Activated CD8-positive, alpha-beta memory T cell treated with anti-CD3 and anti-CD28 coated beads, Interleukin-2, amount 50 U/mL, for 24 hours (primary cell): ENCODE results near the gene SEMA3C.

Source experiments
- DNase-seq: peaks from one replicate; pipeline ENCODE4 v3.0.0-alpha.2; 2020; ENCODE audit errors: extremely low read depth

SEMA3C gene

GRCh38 chr7:80918909-80919721, at the start of gene SEMA3C:
Gene SEMA3C, minus strand, starts transcription at chr7:80919051. Its CDS starts 2,270 bp downstream, at chr7:80916781.
- DNase-seq: no peak

- no peak for DNase-seq
These were observed 49.8 kb upstream of the SEMA3C start for GRCh38 chr7:80968606-80969005.

DNA sequence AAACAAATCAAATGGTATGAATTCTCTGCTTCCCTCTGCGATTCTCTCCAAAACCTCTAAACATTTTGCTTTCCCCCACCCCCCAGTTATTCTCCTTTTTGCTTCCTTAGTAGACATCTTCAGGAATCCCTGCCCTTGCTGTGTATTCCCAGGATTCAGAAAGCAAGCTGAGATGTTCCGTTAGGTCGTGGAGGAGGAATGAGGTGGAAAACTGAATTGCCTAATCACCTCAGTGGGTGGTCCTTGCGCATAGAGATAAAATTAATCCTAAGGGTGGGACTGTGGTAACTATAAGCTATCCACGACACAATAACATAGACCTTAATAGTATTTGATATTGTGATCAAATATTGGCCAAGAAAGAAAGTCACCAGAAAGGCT, 49.1 kb upstream of the SEMA3C start:
- no peak for DNase-seq

GRCh38 chr7:80967071-80967916, 48.4 kb upstream of the SEMA3C start:
- DNase-seq: no peak

GRCh38 chr7:80960244-80960795, 41.5 kb upstream of the SEMA3C start:
- DNase-seq: no peak

DNA sequence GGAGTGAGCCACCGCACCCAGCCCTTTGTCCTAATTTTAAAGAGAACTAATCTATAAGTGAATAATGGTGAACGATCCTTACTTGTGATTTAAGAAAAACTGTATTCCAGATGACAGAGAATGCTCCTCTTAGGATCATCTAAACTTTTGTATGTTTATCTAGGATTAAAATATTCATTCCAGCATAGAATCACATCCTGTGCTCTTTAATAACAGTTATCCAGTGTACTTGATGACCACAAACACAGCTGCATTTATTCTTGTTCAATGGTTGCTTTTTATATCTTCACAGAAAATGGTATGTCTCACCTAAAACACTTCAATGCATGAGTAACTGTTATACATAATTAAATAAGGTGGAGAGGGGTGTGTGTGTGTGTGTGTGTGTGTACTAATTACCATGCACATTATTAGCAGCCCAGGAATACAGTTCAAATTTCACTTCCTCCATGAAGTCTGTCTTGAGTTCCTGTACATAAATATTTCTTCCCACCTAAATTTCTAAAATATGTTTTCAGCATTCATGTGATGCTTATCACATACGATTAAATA, 38.5 kb upstream of the SEMA3C start:
- no peak for DNase-seq

DNA sequence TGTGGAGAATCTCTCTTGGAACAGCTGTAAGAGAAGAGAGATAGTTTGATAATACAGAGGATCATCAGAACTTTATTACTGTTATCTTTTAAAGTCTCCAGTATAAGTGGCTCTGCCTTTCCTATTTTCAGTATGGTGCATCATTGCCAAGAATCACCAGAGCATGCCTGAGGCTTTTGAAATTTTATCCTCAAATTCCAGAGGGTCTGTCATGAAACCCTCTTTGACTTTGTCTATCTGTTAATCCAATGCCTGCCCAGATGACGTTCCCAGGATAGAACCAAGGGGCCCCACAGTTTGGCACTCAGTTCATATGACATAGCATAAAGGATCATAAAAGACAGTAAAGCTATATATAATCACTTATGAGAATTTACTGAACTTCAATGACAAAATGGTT, 35.3 kb upstream of the SEMA3C start:
- DNase-seq: no peak

DNA sequence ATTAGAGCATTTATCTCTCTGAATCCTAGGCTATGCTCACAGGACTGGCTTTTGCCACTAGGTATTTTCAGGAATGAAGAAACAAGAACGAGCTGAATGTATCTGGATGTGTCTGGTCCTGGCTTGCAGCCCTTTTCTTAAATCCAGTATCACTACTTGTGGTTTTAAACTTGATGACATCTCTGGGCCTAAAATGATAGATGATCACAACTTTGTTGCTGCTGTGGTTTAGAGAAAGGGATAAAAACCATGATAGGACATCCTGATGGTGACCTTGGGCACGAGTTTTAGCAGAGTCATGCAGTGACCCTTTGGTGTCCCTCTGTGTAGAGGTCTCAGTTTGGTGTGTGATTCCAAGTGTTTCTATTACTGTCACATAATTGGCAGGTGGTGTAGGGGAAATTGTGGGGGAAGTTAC, 31.7 kb upstream of the SEMA3C start:
- no peak for DNase-seq

- no peak for DNase-seq
These were observed 30.6 kb upstream of the SEMA3C start for GRCh38 chr7:80949449-80949848.

DNA sequence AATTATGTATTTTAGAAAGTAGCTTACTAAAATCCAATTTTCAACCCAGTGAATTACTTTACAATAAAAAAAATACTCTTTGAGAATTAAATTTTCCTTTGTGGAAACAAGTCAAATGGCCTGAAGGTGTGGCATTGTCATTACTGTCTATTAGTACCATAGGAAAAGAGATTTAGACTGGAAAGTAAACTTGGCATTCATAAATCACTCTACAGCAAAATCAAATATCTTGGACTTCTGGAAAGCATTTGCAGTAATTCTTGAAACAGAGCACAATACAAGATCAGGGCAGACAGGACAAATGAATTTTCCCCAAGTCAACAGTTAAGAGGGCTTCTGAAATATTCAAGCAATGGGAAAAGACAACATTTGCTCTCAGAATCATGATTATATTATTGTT, 28.0 kb upstream of the SEMA3C start:
- DNase-seq: no peak

- DNase-seq: no peak
These were observed 27.1 kb upstream of the SEMA3C start for GRCh38 chr7:80945976-80946375.

- no peak for DNase-seq
These were observed 24.5 kb upstream of the SEMA3C start for GRCh38 chr7:80943342-80943741.

DNA sequence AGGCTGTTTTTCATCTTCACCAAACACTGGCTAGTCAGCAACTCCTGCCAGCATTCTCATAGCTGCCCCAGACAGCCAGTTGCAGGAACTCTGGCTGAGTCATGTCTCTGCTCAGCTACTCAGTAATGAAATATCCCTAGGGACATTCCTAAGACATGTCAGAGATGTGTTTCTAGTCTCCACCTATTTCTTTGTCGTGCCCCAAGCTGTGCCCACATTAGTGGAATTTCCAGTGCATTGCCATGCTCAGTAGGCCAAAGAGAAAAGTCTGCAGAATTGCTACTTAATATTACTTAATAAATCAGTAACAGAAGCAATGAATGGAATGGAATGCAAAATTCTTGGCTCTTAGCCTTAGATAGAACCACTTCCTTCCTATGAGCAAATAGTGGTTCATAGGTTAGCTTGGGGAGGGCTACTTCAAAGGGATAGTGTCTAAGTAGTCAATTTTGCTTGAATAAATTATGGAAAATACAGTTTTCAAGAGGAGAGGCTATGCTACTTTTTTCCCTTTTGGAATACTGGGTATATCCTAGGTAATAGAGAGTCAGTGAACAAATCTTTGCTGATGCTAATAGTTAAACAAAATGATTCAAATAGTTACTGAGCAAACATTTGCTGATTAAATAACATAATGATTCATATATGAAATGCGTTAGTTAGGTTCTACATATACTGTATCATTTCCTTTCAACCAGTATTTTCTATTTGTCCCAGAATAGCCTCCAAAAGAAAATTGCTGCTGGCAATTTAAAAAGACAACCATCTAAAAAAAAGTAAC, 23.6 kb upstream of the SEMA3C start:
- DNase-seq: no peak

GRCh38 chr7:80941208-80941758, 22.4 kb upstream of the SEMA3C start:
- no peak for DNase-seq

DNA sequence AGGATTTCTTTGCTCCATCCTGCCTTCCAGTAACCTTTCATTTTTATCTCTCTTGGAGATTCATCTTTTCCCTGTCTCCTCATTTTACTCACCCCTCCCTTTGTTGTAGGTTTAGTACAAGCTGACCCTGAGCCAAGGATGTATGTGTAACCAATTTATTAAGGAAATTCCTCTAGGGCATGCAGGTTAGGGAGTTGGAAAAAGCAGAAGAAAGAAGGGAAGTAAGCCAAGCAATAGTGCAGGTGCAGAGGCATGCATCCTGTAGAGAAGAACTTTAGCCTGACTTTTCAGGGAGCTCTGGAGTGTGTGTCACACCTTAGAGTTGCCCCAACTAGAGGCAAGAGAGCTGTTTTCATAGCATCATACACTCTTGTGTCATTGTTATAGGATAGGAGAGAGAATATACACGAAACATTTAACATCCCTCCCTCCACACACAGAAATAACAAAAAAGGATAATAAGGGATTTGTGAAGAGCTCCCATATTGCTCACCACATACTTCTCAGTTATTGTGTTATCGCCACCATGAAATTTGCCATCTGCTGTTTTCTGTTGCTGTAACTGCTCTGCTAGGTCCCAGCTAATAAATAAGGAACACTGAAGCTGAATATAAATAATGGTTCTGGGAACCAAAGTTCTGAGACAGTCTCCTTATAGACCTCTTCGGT, 21.8 kb upstream of the SEMA3C start:
- no peak for DNase-seq

GRCh38 chr7:80937336-80937735, 18.5 kb upstream of the SEMA3C start:
- no peak for DNase-seq

DNA sequence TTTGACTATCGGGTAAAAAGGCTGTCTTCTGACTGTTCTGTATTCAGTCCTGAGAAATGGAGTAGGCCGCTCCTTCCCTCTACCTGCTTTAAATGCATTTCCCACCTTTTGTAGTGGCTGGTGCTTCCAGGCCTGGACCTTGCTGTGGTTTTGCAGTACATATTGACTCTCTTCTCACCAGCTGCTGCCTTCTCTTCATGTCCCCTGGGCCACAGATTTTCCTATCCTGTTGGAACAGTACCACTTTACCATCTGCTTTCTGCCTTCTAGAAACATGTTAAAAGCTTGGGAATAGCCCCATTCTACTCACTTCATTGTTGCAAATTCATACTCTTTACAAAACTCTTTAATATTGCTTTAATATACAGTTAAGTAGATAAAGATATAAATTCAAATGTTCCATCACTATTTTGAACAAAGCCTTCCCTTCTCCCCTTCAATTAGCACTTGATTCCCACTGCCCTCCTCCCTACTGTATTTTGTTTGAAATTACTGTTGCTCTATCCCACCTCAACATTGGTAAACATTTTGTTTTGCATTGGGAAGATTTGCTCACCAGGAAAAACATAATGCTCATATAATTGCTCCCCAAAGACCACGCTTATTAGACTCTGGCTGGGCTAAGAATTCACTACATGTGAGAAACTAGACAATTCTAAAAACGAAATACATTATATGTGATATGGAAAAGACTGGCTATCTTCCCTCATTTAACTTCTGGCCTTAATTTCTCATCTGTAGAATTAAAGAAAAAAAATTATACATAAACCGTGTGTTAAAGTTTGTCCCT, 17.3 kb upstream of the SEMA3C start:
- no peak for DNase-seq

GRCh38 chr7:80934321-80934720, 15.5 kb upstream of the SEMA3C start:
- no peak for DNase-seq

GRCh38 chr7:80932536-80932935, 13.7 kb upstream of the SEMA3C start:
- DNase-seq: no peak

- DNase-seq: no peak
These were observed 10.8 kb upstream of the SEMA3C start for GRCh38 chr7:80929619-80930018.
